Left colon (tissue), 2 donors: ENCODE data around the gene PKDREJ. TPM values are rescaled to one million over a fixed set of nuclear protein-coding genes. Genes with fewer than 3 reads are reported as not detected.
"Not testable (repeated sequence)": the region's sequence is repeated elsewhere in the genome, so short reads cannot be mapped to it uniquely, and the experiment has no call there.

Experiments used
- ATAC-seq: fragments of 200-7000 bp; cut with Tn5 transposase; one replicate; pipeline ENCODE4 v1.9.1; 2020; ENCODE audit warnings: mild to moderate bottlenecking, moderate library complexity
- DNase-seq, 2 donors: peaks; one replicate each; pipeline ENCODE4 v3.0.0-alpha.2; 2020
- intact Hi-C, 2 donors: fragments of 100-400 bp; cut with DNase I in 1 of 2; cut with micrococcal nuclease in 1 of 2; formaldehyde crosslinking; loops; one replicate each; pipeline versions ENCODE4 v1.11.2 to v1.14.0; 2022; cut with DNase I, micrococcal nuclease
- total RNA-seq, 2 donors: library from RNA; stranded (reverse); fragmentation: NEBNext Ultra II Directional; extraction: Animal tissue kit (Norgen Biotek cat#: 25700); gene quantifications; one replicate each; pipeline ENCODE4 v1.2.1, GENCODE V29; 2021
- donor health status: DM: no; HTN: no; CAD: no.
- donor health status: DM: yes; HTN: yes; CAD: no.

Gene PKDREJ
- total RNA-seq, 2 donors from 2014 or later, result 0.42 to 0.55 TPM

DNA sequence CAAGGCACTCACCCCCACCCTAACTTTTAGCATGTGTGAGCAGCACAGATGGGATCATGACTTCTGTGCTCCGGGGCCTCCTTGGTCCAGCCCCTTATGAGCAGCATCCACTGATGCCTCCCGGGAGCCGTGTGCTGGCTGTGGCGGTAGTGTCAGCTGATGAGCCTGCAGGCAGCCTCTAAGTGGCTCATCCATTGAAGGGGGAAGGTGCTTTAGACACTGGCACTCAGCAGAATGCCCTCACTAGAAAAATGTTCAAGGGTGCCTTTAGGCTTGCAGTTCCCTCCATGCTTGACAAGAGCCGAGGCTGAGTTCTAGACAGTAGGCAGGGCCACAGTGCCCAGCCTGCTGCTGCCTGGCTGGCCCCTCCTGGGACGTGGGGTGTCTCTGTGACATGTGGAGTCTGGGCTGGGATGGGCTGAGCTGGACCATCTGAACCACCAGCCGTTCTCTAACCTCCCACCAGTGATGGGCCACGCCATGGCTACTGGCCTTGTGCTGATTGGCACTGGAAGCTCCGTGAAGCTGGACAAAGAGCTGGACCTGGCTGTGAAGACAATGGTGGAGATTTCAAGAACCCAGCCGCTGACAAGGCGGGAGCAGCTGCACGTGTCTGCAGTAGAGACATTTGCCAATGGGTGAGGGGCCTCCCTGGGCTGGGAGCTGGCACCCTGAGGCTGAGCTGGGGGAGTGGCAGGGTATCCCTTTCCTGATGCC, 10.4 kb upstream of the PKDREJ start:
- ATAC-seq, result no peak
- DNase-seq, result no peak
- intact Hi-C loops, result no loop called here

GRCh38 chr22:46272762-46273431, 9.8 kb upstream of the PKDREJ start:
- intact Hi-C loops, result no loop called here
- no peak for DNase-seq

DNA sequence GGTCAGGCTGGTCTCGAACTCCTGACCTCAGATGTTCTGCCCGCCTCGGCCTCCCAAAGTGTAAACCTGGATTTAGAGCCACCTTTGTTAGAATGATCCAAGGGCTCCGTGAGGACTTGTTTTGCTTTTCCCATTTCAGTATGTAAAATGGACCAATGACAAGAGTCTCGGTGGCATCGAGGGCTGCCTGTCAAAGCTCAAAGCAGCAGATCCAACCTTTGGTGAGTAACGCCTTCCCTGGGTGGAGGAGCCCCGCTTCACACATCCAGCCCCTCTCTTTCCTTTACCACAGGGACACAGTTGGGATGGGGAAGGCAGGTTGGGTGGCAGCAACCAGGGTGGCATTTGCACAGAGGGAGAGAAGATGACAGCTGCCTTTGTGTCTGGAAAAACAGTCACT, 9.1 kb upstream of the PKDREJ start:
- intact Hi-C loops, result no loop called here
- ATAC-seq (no peak), DNase-seq (no peak)

More at GRCh38 chr22:46272762-46273431, 9.8 kb upstream of the PKDREJ start:
- ATAC-seq, result no peak

- ATAC-seq (no peak), DNase-seq (no peak)
- intact Hi-C loops, result no loop called here
Measured at GRCh38 chr22:46269564-46269963, 6.4 kb upstream of the PKDREJ start.

DNA sequence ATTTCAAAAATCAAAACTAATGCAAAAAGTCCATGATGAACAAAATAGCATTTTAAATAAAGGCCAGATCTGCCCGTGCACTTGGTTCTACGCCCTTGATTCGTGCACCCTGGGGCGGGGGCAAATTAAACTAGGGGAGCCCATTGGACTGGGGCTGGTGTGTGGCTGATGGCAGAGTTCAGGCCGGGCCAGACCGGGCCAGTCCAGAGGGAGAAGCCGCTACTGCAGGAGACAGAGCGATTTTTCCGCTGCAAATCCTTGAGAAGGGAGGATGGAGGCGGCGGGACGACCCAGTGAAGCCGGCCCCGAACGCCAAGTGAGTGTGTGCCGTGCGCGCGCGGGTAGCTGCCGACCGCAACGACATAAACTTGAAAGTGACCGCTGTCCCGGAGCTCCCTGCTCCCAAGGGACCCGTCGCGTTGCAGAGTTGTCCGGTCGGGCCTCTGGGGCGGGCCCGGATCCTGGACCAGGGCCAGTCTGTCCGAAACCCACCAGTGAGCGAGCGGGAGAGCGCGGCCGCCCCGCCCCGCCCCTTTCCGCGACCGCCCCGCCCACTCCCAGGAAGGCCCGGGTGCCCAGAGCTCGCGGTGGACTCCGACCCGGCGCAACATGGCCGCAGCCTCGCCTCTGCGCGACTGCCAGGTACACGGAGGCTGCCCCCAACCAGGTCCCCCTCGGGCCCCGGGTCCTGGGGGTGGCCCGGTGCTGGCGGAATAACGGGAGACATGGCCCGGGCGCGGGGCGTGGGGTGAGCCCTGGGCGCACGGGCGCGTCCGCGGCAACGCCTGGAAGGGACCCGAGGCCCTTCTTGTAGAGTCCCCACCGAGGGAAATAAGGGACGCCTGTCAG, 4.5 kb upstream of the PKDREJ start, which contains the start of gene TTC38:
TTC38 (plus strand) TSS at position 578 of the 849 bp plus-strand sequence; CDS start at position 610, 32 bp downstream.
- intact Hi-C loops, result no loop called here

DNA sequence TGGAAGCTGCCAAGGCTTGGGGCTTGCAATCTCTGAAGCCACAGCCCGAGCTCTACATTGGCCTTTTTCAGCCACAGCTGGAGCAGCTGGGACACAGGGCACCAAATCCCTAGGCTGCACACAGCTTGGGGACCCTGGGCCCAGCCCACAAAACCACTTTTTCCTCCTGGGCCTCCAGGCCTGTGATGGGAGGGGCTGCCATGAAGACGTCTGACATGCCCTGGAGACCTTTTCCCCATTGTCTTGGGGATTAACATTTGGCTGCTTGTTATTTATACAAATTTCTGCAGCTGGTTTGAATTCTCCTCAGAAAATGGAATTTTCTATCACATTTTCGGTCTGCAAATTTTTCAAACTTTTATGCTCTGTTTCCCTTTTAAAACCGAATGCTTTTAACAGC, 2.5 kb upstream of the PKDREJ start:
- ATAC-seq, DNase-seq, intact Hi-C loops: not testable (repeated sequence)

More for the DNA sequence above, 4.5 kb upstream of the PKDREJ start, which contains the start of gene TTC38:
- peak; percentile 92 to 93 for DNase-seq
- ATAC-seq, result peak; percentile 86

GRCh38 chr22:46264520-46264919, 1.4 kb upstream of the PKDREJ start:
- DNase-seq, result peak; percentile 66 to 69
- intact Hi-C loops, result not testable (repeated sequence)
- peak; percentile 53 for ATAC-seq

GRCh38 chr22:46262449-46263215, 511 bp downstream of the PKDREJ start:
- ATAC-seq (no peak), DNase-seq (peak; percentile 46 to 67)
- intact Hi-C loops, result no loop called here

- no peak for DNase-seq
- intact Hi-C loops, result no loop called here
- ATAC-seq, result no peak
Measured at GRCh38 chr22:46260038-46260437, 3.1 kb downstream of the PKDREJ start.

DNA sequence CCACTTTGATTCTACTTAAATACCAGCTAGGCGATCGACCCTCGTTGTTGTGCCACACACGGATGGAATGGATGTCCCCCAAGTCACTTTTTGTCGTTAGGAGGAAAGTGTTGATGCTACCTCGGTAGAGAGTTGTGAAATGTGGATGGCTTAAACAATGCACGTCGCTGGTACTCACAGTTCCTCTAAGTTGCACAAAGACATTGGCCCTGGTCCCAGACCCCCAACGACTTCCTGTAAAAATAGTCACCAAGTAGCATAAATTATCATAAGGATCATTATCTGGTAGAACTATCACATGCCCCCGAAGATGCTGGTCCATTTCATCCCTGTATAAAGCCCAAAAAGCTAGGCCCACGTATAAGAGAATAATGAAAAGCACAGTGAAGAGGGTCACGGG, 3.8 kb downstream of the PKDREJ start:
- ATAC-seq (no peak), DNase-seq (no peak)

GRCh38 chr22:46256358-46256958, 6.7 kb downstream of the PKDREJ start:
- no peak for DNase-seq
- no peak for ATAC-seq
- intact Hi-C loops, result no loop called here

More for the DNA sequence above, 3.8 kb downstream of the PKDREJ start:
- intact Hi-C loops, result no loop called here

DNA sequence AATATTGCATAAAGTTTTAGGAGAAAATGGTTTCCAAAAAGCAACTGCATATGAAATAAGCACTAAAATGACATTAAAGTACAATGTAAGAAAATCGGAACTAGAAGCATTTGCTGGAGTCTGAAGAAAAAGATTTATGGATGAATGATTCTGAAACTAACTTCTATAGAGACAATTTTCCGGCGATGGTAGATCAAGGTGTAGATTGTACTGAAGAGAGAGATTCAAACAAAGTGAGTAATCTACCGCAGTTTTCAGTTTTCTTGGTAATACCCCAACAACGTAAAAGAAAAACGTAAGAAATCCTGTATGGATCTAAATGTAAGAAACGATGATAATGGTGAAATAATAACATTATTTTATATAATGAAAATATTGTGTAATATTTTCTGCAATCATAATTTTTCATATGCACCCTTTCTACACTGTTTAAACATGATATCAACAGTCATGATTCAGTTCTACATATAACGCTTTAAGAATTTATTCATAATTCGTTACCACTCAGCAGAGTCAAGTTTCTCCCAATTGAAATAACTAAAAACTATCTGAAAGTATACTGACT, 11.2 kb downstream of the PKDREJ start:
- intact Hi-C loops, result no loop called here
- DNase-seq, result no peak

GRCh38 chr22:46251266-46251665, 11.9 kb downstream of the PKDREJ start:
- no peak for DNase-seq
- no peak for ATAC-seq
- intact Hi-C loops, result no loop called here

More for the DNA sequence above, 11.2 kb downstream of the PKDREJ start:
- no peak for ATAC-seq

- ATAC-seq (peak; percentile 49), DNase-seq (peak in 1 of 2 donors; percentile 52)
- intact Hi-C loops, result no loop called here
Measured at GRCh38 chr22:46250783-46251125, 12.4 kb downstream of the PKDREJ start.

- intact Hi-C loops, result no loop called here
- peak; percentile 91 to 96 for DNase-seq
- ATAC-seq, result peak; percentile 94
Measured at GRCh38 chr22:46250035-46250782, 12.9 kb downstream of the PKDREJ start, which contains the start of gene CDPF1. TSS of gene CDPF1 (minus strand) at chr22:46250293. CDS start at chr22:46248284, 2,009 bp downstream.

- ATAC-seq, result no peak
- intact Hi-C loops, result no loop called here
- no peak for DNase-seq
Measured at GRCh38 chr22:46247443-46247975, 15.6 kb downstream of the PKDREJ start.

GRCh38 chr22:46246178-46246577, 17.0 kb downstream of the PKDREJ start:
- ATAC-seq, result no peak
- DNase-seq, result no peak
- intact Hi-C loops, result no loop called here
